ENCODE data around the gene UBE2O. TPM values are rescaled to one million over a fixed set of nuclear protein-coding genes. Genes with fewer than 3 reads are reported as not detected.

UBE2O gene
- total RNA-seq, 1 experiment from 2014 or later: 57.4 TPM

- intact Hi-C loops (cut with micrococcal nuclease; ENCODE audit: unreplicated experiment): no loop called here
- DNase-seq (ENCODE audit: low spot score): no peak
- no TSS peak for BruUV-seq (replicated peaks)
These were observed 95.3 kb downstream of the UBE2O start for GRCh38 chr17:76357597-76358158.

GRCh38 chr17:76356803-76357456, 96.0 kb downstream of the UBE2O start:
- POLR2A ChIA-PET (ENCODE audit: low non-redundant PET): no interaction called here
- BruUV-seq (replicated peaks): no TSS peak
- Histone ChIP-seq H3K27ac (ENCODE audit: low read depth, low read length, poor library complexity, severe bottlenecking) (no peak overlapping the region), H3K27me3 (replicated peaks; ENCODE audit: insufficient read depth, low read depth, low read length, poor library complexity) (no peaks in the 10 kb centered on the region), H3K36me3 (ENCODE audit: insufficient read depth, low read length, poor library complexity, severe bottlenecking) (no peaks in the 10 kb centered on the region), H3K9me3 (ENCODE audit: low read depth, low read length, poor library complexity, severe bottlenecking) (no peaks in the 10 kb centered on the region), H3K4me1 (ENCODE audit: insufficient read depth, low read length, poor library complexity, severe bottlenecking) (peaks cover 3% of the 10 kb centered on the region), H3K4me3 (ENCODE audit: low read depth, low read length, poor library complexity, severe bottlenecking) (no peak overlapping the region)
- intact Hi-C loops (cut with micrococcal nuclease; ENCODE audit: unreplicated experiment): no loop called here
- DNase-seq (ENCODE audit: low spot score): no peak
- TF ChIP-seq CTCF (conservative IDR thresholded peaks at IDR 0.05; ENCODE audit: low read depth, low read length) (no peak), EZH2 (IDR thresholded peaks at IDR 0.05; ENCODE audit: borderline replicate concordance, low read depth, low read length, poor library complexity, severe bottlenecking) (no peak)
- CTCF ChIA-PET: no interaction called here

More at GRCh38 chr17:76357597-76358158, 95.3 kb downstream of the UBE2O start:
- no peaks in the 10 kb centered on the region for H3K9me3 ChIP-seq (ENCODE audit: low read depth, low read length, poor library complexity, severe bottlenecking)
- CTCF ChIA-PET: no interaction called here
- no peak for TF ChIP-seq CTCF (conservative IDR thresholded peaks at IDR 0.05; ENCODE audit: low read depth, low read length)
- TF ChIP-seq EZH2 (IDR thresholded peaks at IDR 0.05; ENCODE audit: borderline replicate concordance, low read depth, low read length, poor library complexity, severe bottlenecking): no peak
- H3K27me3 ChIP-seq (replicated peaks; ENCODE audit: insufficient read depth, low read depth, low read length, poor library complexity): no peaks in the 10 kb centered on the region
- POLR2A ChIA-PET (ENCODE audit: low non-redundant PET): no interaction called here
- no peaks in the 10 kb centered on the region for H3K4me1 ChIP-seq (ENCODE audit: insufficient read depth, low read length, poor library complexity, severe bottlenecking)
- H3K4me3 ChIP-seq (ENCODE audit: low read depth, low read length, poor library complexity, severe bottlenecking): no peak overlapping the region
- no peaks in the 10 kb centered on the region for H3K36me3 ChIP-seq (ENCODE audit: insufficient read depth, low read length, poor library complexity, severe bottlenecking)
- no peak overlapping the region for H3K27ac ChIP-seq (ENCODE audit: low read depth, low read length, poor library complexity, severe bottlenecking)

- intact Hi-C loops (cut with micrococcal nuclease; ENCODE audit: unreplicated experiment): loop anchor here (1.0 kb wide), 1 partner anchor 28 kb away; no protein-coding TSS in a partner anchor
- Histone ChIP-seq H3K27ac (ENCODE audit: low read depth, low read length, poor library complexity, severe bottlenecking) (no peak overlapping the region), H3K27me3 (replicated peaks; ENCODE audit: insufficient read depth, low read depth, low read length, poor library complexity) (no peaks in the 10 kb centered on the region), H3K9me3 (ENCODE audit: low read depth, low read length, poor library complexity, severe bottlenecking) (no peaks in the 10 kb centered on the region), H3K4me1 (ENCODE audit: insufficient read depth, low read length, poor library complexity, severe bottlenecking) (peaks cover 6% of the 10 kb centered on the region), H3K4me3 (ENCODE audit: low read depth, low read length, poor library complexity, severe bottlenecking) (no peak overlapping the region), H3K36me3 (ENCODE audit: insufficient read depth, low read length, poor library complexity, severe bottlenecking) (no peaks in the 10 kb centered on the region)
- ChIA-PET CTCF (no interaction called here), POLR2A (ENCODE audit: low non-redundant PET) (interaction anchor here (0.6 kb wide), 1 partner anchor 51 kb away, joined by 6 read pairs; no protein-coding TSS in a partner anchor)
- DNase-seq (ENCODE audit: low spot score): no peak
- no TSS peak for BruUV-seq (replicated peaks)
- TF ChIP-seq CTCF (conservative IDR thresholded peaks at IDR 0.05; ENCODE audit: low read depth, low read length) (no peak), EZH2 (IDR thresholded peaks at IDR 0.05; ENCODE audit: borderline replicate concordance, low read depth, low read length, poor library complexity, severe bottlenecking) (no peak)
These were observed 98.1 kb downstream of the UBE2O start for GRCh38 chr17:76354747-76355310.
